Transverse colon (tissue), 4 donors: ENCODE measurements around the gene DNAH3. TPM values are rescaled to one million over a fixed set of nuclear protein-coding genes. Genes with fewer than 3 reads are reported as not detected.
"Not testable (repeated sequence)": the region's sequence is repeated elsewhere in the genome, so short reads cannot be mapped to it uniquely, and the experiment has no call there.

Experiments
- DNase-seq: peaks from one replicate; pipeline ENCODE4 v3.0.0-alpha.2; 2019
- H3K27ac ChIP-seq, 4 donors: fragments of 200-600 bp; sonication (generic); 2 replicates each; pipeline ENCODE4 v1.5.1; 2016 to 2018; ENCODE audit warnings: inconsistent platforms in 4 of 4
- H3K27me3 ChIP-seq: fragments of 200-600 bp; sonication (generic); 2 replicates; pipeline ENCODE4 v1.5.1; 2017; ENCODE audit warnings: inconsistent platforms
- H3K36me3 ChIP-seq, 4 donors: fragments of 200-600 bp; sonication (generic); 2 replicates each; pipeline ENCODE4 v1.5.1; 2017 to 2019; ENCODE audit warnings: inconsistent platforms in 4 of 4
- H3K4me1 ChIP-seq, 4 donors: fragments of 200-600 bp; sonication (generic); 2 replicates each; pipeline ENCODE4 v1.5.1; 2017 to 2020; ENCODE audit warnings: inconsistent platforms in 4 of 4
- H3K4me3 ChIP-seq, 4 donors: fragments of 200-600 bp; sonication (generic); 1 replicate in 1 of 4; 2 replicates in 3 of 4; pipeline versions ENCODE4 v1.5.1 to v1.6.1; 2017 to 2019; ENCODE audit warnings: inconsistent platforms in 4 of 4
- H3K9me3 ChIP-seq, 2 donors: fragments of 200-600 bp; sonication (generic); 2 replicates each; pipeline ENCODE4 v1.5.1; 2017 to 2019; ENCODE audit warnings: inconsistent platforms in 2 of 2
- EP300 ChIP-seq: sonication (generic); formaldehyde crosslinking; IDR thresholded peaks from one replicate; pipeline ENCODE4 v1.6.1; 2017; ENCODE audit warnings: antibody characterized with exemption, low read depth
- POLR2A ChIP-seq: fragments of 450-650 bp; IDR thresholded peaks from one replicate; pipeline ENCODE4 v1.6.1; 2016; ENCODE audit warnings: antibody characterized with exemption, mild to moderate bottlenecking, moderate library complexity
- POLR2AphosphoS5 ChIP-seq, 3 donors: sonication (generic); formaldehyde crosslinking; IDR thresholded peaks; one replicate each; pipeline ENCODE4 v1.6.1; 2016; ENCODE audit warnings: antibody characterized with exemption in 3 of 3
- WGBS, 2 donors: methylation state at CpG; one replicate each; pipeline ENCODE4 v1.1.5; 2018; ENCODE audit warnings: low coverage in 1 of 2; 5-methylcytosine and 5-hydroxymethylcytosine counted together
- in situ Hi-C, 4 donors: fragments of 200-750 bp; cut with MboI; loops; one replicate each; pipeline versions ENCODE4 v1.15.0 to v1.15.1; 2017; ENCODE audit warnings: low sequenced_read_pairs in 3 of 4, low pct_ligation_motif_present in 1 of 4, low pct_unique_long_range_greater_than_20kb in 1 of 4
- intact Hi-C: fragments of 100-400 bp; cut with DNase I; formaldehyde crosslinking; loops from one replicate; pipeline ENCODE4 v1.15.1; 2023; ENCODE audit warnings: low total_unique reads
- total RNA-seq, 4 donors: library from RNA; depleted of rRNA; stranded (reverse); fragments of >200 nt; gene quantifications; one replicate each; pipeline ENCODE4 v1.1.0, GENCODE V29; 2016
- TF ChIP-seq, protein P1 (sequence below), 5 experiments: fragments of 200-600 bp in 3 of 5; fragments of 450-650 bp in 2 of 5; sonication (generic) in 3 of 5; IDR thresholded peaks; 1 replicate in 2 of 5; 2 replicates in 3 of 5; pipeline ENCODE4 v1.5.1; 2016 to 2017; ENCODE audit warnings: antibody characterized with exemption in 5 of 5, inconsistent platforms in 3 of 5, mild to moderate bottlenecking in 2 of 5, moderate library complexity in 1 of 5

DNAH3 gene
- total RNA-seq, 4 donors from 2014 or later, result 1.1 to 28.7 (median 5.5) TPM

DNA sequence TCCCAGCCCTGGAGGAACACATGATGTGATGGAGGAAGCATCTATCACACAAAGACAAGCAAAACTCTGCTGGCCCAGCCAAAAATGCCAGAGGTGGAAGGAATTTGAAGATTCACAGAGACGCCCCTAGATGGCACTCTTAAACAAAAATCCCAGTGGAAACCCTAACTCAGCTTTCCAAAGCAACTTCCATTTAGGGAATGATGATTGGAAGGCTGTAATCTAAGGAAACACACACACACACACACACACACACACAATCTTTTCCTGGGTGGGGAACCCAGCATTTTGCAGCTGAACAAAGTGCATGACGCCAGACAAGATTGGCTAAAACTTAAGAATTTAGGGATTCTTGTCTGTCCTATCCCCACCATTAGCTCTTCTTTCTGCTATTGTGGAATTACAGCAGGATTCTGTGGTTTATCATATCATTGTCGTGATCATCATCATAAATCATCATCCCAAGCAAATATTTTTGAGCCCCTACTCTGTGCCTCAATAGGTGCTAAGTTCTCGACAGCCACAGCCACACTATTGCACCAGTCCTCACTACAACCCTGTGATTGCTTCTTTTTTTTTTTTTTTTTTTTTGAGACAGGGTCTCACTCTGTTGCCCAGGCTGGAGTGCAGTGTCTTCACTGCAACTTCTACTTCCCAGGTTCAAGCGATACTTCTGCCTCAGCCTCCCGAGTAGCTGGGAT is 6.3 kb upstream of the DNAH3 start:
- TF ChIP-seq EP300, result no peak
- no peak for TF ChIP-seq POLR2A
- TF ChIP-seq POLR2AphosphoS5 (IDR thresholded peaks at IDR 0.05), result no peak
- TF ChIP-seq, protein P1, sequence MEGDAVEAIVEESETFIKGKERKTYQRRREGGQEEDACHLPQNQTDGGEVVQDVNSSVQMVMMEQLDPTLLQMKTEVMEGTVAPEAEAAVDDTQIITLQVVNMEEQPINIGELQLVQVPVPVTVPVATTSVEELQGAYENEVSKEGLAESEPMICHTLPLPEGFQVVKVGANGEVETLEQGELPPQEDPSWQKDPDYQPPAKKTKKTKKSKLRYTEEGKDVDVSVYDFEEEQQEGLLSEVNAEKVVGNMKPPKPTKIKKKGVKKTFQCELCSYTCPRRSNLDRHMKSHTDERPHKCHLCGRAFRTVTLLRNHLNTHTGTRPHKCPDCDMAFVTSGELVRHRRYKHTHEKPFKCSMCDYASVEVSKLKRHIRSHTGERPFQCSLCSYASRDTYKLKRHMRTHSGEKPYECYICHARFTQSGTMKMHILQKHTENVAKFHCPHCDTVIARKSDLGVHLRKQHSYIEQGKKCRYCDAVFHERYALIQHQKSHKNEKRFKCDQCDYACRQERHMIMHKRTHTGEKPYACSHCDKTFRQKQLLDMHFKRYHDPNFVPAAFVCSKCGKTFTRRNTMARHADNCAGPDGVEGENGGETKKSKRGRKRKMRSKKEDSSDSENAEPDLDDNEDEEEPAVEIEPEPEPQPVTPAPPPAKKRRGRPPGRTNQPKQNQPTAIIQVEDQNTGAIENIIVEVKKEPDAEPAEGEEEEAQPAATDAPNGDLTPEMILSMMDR (IDR thresholded peaks at IDR 0.05), result peak; percentile 50 to 68 (median 56)
- Histone ChIP-seq H3K9me3 (no peaks in the 10 kb centered on the region), H3K36me3 (no peaks in the 10 kb centered on the region), H3K4me3 (no peak overlapping the region), H3K27ac (peak overlapping the region; percentile 90 to 93 (median 92)), H3K4me1 (peaks cover 0 to 38% (median 27%) of the 10 kb centered on the region in 4 donors), H3K27me3 (no peaks in the 10 kb centered on the region)
- intact Hi-C loops, result no loop called here
- 52 to 58% methylated on average over 5 to 6 of the region's 6 CpGs for WGBS, 2 donors
- DNase-seq, result peak; percentile 30
- in situ Hi-C loops, result no loop called here

DNA sequence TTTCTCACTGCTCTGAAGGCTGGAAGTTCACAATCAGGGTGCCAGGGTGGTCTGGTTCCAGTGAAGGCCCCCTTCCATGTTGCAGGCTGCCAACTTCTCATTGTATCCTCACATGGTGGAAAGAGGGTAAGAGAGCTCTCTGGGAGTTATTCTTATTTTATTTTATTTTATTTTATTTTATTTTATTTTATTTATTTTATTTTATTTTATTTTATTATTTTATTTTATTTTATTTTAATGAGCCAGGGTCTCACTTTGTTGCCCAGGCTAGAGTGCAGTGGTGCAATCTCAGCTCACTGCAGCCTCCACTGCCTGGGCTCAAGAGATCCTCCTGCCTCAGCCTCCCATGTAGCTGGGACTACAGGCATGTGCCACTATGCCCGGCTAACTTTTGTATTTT is 5.4 kb upstream of the DNAH3 start:
- in situ Hi-C loops, H3K27me3 ChIP-seq, H3K27ac ChIP-seq, H3K4me3 ChIP-seq, H3K9me3 ChIP-seq, H3K36me3 ChIP-seq, DNase-seq, intact Hi-C loops: not testable (repeated sequence)
- WGBS, 2 donors, result 33% methylated on average over 1 of the region's 1 CpG; no CpG with 5 or more reads in 1 of the 2 donors
- H3K4me1 ChIP-seq, result peaks cover 0 to 30% (median 26%) of the 10 kb centered on the region in 4 donors

DNA sequence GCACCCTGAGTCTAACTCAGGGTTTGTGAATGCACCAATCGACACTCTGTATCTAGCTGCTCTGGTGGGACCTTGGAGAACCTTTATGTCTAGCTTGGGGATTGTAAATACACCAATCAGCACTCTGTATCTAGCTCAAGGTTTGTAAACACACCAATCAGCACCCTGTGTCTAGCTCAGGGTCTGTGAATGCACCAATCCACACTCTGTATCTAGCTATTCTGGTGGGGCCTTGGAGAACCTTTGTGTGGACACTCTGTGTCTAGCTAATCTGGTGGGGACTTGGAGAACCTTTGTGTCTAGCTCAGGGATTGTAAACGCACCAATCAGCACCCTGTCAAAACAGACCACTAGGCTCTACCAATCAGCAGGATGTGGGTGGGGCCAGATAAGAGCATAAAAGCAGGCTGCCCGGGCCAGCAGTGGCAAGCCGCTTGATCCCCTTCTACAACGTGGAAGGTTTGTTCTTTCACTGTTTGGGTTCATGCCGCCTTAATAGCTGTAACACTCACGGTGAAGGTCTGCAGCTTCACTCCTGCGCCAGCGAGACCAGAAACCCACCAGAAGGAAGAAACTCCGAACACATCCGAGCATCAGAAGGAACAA is 2.6 kb upstream of the DNAH3 start:
- H3K27me3 ChIP-seq, in situ Hi-C loops, DNase-seq, H3K36me3 ChIP-seq, H3K4me3 ChIP-seq, H3K27ac ChIP-seq, H3K9me3 ChIP-seq, intact Hi-C loops: not testable (repeated sequence)
- WGBS, 2 donors, result 94% methylated on average over 11 of the region's 11 CpGs; no CpG with 5 or more reads in 1 of the 2 donors
- H3K4me1 ChIP-seq, result peaks cover 0 to 23% (median 20%) of the 10 kb centered on the region in 4 donors

DNA sequence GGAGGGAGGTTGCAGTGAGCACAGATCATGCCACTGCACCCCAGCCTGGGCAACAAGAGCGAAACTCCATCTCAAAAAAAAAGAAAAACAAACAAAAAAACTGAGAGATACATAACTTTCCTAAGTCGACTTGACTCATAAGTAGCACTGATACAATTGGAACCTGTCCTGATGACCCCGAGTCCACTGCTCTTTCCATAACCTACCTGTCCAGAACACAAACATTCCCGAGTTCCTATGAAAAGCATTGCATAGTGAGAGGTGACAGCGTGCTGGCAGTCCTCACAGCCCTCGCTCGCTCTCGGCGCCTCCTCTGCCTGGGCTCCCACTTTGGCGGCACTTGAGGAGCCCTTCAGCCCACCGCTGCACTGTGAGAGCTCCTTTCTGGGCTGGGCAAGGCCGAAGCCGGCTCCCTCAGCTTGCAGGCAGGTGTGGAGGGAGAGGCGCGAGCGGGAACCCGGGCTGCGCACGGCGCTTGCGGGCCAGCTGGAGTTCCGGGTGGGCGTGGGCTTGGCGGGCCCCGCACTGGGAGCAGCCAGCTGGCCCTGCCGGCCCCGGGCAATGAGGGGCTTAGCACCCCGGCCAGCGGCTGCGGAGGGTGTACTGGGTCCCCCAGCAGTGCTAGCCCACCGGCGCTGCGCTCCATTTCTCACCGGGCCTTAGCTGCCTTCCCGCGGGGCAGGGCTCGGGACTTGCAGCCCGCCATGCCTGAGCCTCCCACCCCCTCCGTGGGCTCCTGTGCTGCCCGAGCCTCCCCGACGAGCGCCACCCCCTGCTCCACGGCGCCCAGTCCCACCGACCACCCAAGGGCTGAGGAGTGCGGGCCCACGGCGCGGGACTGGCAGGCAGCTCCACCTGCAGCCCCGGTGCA is 1.7 kb upstream of the DNAH3 start:
- 73 to 86% methylated on average over 6 to 45 of the region's 51 CpGs for WGBS, 2 donors
- DNase-seq, intact Hi-C loops, H3K4me3 ChIP-seq, H3K9me3 ChIP-seq, H3K36me3 ChIP-seq, in situ Hi-C loops, H3K27me3 ChIP-seq, H3K27ac ChIP-seq: not testable (repeated sequence)
- peaks cover 0 to 15% (median 11%) of the 10 kb centered on the region in 4 donors for H3K4me1 ChIP-seq

DNA sequence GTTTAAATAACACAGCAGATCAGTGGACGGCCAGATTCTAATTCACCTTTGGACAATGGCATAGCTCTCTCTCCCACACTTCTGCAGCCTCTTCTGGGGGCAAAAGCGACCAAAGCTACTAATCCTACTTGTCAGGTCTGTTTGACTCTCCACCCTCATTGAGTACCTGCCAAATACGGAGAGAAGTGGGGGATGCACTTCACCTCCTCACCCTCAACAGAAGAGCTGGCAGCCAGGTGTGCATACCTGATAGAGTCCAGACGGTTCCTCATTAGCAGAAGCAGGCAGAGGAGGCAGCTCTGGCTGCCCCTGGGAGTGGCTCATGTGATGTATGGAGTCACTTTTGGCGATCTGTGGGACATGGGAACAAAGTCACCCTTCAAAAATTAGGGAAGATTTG is 4.9 kb downstream of the DNAH3 start:
- Histone ChIP-seq H3K27ac (no peak overlapping the region), H3K36me3 (no peaks in the 10 kb centered on the region), H3K4me1 (peaks cover 0 to 6% (median 5%) of the 10 kb centered on the region in 4 donors), H3K27me3 (no peaks in the 10 kb centered on the region), H3K4me3 (no peak overlapping the region), H3K9me3 (no peaks in the 10 kb centered on the region)
- intact Hi-C loops (no loop called here), in situ Hi-C loops (loop anchor here in 1 of 4 donors (25.0 kb wide), 1 partner anchor 1267 kb away; no protein-coding TSS in a partner anchor)
- no peak for DNase-seq
- no peak for TF ChIP-seq POLR2A
- TF ChIP-seq EP300, result no peak
- TF ChIP-seq POLR2AphosphoS5 (IDR thresholded peaks at IDR 0.05), result no peak
- TF ChIP-seq, protein P1 (IDR thresholded peaks at IDR 0.05), result no peak
- WGBS, 2 donors, result 44 to 67% methylated on average over 1 to 5 of the region's 5 CpGs
